Rectal smooth muscle tissue (tissue), 1 donor: ENCODE measurements around the gene BPGM.

ENCODE experiments used
- H3K27ac ChIP-seq: one replicate; pipeline ENCODE4 v1.7.0; 2013; ENCODE audit warnings: low read depth, low read length, inconsistent platforms
- H3K27me3 ChIP-seq: one replicate; pipeline ENCODE4 v1.7.0; 2013; ENCODE audit warnings: low read length; ENCODE audit not compliant: control insufficient read depth, insufficient read depth
- H3K36me3 ChIP-seq: one replicate; pipeline ENCODE4 v1.7.0; 2013; ENCODE audit warnings: low read length; ENCODE audit not compliant: control insufficient read depth, insufficient read depth
- H3K4me1 ChIP-seq: one replicate; pipeline ENCODE4 v1.7.0; 2013; ENCODE audit warnings: low read length; ENCODE audit not compliant: control insufficient read depth, insufficient read depth
- H3K4me3 ChIP-seq: one replicate; pipeline ENCODE4 v1.7.0; 2013; ENCODE audit warnings: low read length
- H3K9ac ChIP-seq: one replicate; pipeline ENCODE4 v1.7.0; 2013; ENCODE audit warnings: low read length

The BPGM gene

GRCh38 chr7:134646425-134647305 is at the start of gene BPGM:
Gene BPGM, plus strand, starts transcription at chr7:134646853. Its CDS starts 14,655 bp downstream, at chr7:134661508.
- H3K36me3 ChIP-seq: no peaks in the 10 kb centered on the region
- peak within 1 kb of the TSS; percentile 77 for H3K9ac ChIP-seq
- H3K4me3 ChIP-seq: peak within 1 kb of the TSS; percentile 91
- peaks cover 3% of the 10 kb centered on the region for H3K4me1 ChIP-seq
- H3K27me3 ChIP-seq: no peaks in the 10 kb centered on the region
- H3K27ac ChIP-seq: peak within 1 kb of the TSS; percentile 83

DNA sequence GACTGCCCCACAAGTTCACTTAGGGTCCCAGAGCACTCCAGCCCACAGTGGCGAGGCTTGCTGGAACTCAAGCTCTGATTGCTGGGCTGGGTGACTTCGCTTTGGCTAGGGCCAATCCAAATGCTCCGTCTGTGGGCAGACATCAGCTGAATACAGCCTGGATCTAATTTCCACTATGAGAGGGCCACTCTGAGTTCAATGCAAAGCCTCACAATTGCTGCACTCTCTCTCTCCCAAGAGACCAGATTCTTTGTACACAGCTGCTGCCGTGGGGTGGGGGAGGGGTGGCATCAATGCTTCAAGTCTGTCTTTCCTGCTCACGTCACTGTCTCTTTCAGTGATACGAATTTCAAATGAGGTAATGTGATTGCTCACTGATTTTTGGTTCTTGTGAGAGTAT is 47.3 kb upstream of the BPGM start:
- Histone ChIP-seq H3K27ac (no peak overlapping the region), H3K4me1 (no peaks in the 10 kb centered on the region), H3K9ac (no peak overlapping the region), H3K36me3 (no peaks in the 10 kb centered on the region), H3K4me3 (no peak overlapping the region), H3K27me3 (no peaks in the 10 kb centered on the region)

DNA sequence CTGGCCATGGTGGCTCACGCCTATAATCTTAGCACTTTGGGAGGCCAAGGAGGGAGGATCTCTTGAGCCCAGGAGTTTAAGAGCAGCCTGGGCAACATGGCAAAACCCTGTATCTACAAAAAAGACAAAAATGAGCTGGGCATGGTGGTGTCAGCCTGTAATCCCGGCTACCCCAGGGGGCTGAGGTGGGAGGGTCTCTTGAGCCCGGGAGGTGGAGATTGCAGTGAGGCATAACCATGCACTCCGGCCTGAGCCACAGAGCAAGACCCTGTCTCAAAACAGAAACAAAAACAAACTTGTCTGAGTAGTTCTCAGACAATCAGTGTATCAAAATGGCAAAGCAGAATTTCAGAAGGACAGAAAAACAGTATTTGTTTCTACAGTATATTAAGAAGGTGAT is 45.2 kb upstream of the BPGM start:
- no peak overlapping the region for H3K9ac ChIP-seq
- no peaks in the 10 kb centered on the region for H3K4me1 ChIP-seq
- H3K4me3 ChIP-seq: no peak overlapping the region
- H3K27me3 ChIP-seq: no peaks in the 10 kb centered on the region
- no peaks in the 10 kb centered on the region for H3K36me3 ChIP-seq
- H3K27ac ChIP-seq: no peak overlapping the region

DNA sequence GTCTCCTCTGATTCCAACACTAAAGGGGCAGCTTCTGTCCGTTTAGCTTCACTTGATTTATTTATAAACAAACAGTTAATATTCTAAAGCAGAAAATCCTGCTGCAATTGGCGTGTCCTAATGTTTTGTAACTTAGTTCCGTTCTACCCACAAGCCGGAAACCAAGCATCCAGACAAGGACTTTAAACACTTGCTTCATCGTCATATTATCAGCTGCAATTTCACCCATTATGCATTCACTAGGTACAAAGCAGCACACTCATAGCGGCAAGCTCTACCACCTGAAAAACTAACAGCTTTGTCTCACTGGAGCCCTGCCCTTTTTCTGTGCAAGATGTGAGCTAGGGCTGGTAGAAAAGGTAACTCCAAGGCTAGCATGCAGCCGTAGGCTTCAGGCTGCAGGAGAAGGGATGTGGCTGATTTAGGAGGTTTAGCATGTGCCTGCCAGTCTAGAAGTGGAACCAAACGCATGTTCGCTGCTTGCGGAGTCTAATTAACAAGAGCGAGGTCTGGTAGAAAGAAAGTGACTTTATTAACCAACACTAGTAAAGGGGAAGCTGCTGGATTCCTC is 43.7 kb upstream of the BPGM start:
- Histone ChIP-seq H3K4me1 (no peaks in the 10 kb centered on the region), H3K27me3 (no peaks in the 10 kb centered on the region), H3K9ac (no peak overlapping the region), H3K36me3 (no peaks in the 10 kb centered on the region), H3K27ac (no peak overlapping the region), H3K4me3 (no peak overlapping the region)

- Histone ChIP-seq H3K4me3 (no peak overlapping the region), H3K36me3 (no peaks in the 10 kb centered on the region), H3K9ac (no peak overlapping the region), H3K27ac (no peak overlapping the region), H3K4me1 (no peaks in the 10 kb centered on the region), H3K27me3 (no peaks in the 10 kb centered on the region)
These were observed 40.4 kb upstream of the BPGM start for GRCh38 chr7:134605978-134606923.

DNA sequence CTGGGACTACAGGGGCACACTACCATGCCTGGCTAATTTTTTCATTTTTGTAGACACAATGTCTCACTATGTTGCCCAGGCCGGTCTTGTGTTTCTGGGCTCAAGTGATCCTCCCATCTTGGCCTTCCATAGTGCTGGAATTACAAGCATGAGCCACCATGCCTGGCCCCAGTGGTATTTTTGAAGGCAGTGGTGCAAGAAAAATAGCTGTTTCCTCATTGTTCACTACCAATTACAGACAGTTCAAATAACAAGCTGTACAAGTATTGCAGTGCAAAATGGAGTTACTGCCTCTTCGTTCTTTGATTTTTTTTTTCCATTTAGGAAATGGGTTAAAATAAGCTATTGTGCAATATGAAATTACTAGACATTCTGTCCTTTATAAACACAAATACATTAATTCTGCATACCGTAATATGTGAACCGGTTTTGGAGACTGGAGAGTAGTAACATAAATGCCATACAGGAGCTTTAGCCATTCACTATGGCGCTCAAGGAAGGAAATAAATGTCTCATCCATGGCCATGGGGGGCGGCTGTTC is 35.0 kb upstream of the BPGM start:
- Histone ChIP-seq H3K4me3 (no peak overlapping the region), H3K36me3 (no peaks in the 10 kb centered on the region), H3K4me1 (no peaks in the 10 kb centered on the region), H3K27ac (no peak overlapping the region), H3K9ac (no peak overlapping the region), H3K27me3 (peaks cover 3% of the 10 kb centered on the region)

DNA sequence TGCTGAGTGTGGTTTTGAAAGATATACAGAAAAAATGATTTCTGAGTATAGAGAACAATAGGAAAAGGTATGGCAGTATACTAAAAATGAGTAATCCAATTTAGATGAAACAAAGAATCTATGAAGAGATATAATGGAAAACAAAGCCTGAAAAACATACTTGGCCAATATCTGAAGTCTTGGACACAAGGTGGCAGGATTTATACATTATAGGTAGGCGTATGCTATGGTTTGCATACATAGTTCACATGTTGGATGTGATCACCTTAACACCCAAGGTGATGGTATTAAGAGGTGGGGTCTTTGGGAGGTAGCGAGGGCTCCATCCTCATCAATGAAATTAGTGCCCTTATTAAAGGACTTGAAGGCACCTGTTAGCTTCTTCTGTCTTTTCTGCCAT is 34.5 kb upstream of the BPGM start:
- no peaks in the 10 kb centered on the region for H3K4me1 ChIP-seq
- H3K27ac ChIP-seq: no peak overlapping the region
- H3K4me3 ChIP-seq: no peak overlapping the region
- H3K9ac ChIP-seq: no peak overlapping the region
- H3K27me3 ChIP-seq: peaks cover 3% of the 10 kb centered on the region
- H3K36me3 ChIP-seq: no peaks in the 10 kb centered on the region

- Histone ChIP-seq H3K4me3 (no peak overlapping the region), H3K9ac (no peak overlapping the region), H3K36me3 (no peaks in the 10 kb centered on the region), H3K27me3 (peaks cover 3% of the 10 kb centered on the region), H3K4me1 (no peaks in the 10 kb centered on the region), H3K27ac (no peak overlapping the region)
These were observed 32.9 kb upstream of the BPGM start for GRCh38 chr7:134613623-134614347.

- Histone ChIP-seq H3K9ac (no peak overlapping the region), H3K27me3 (peaks cover 4% of the 10 kb centered on the region), H3K4me1 (no peaks in the 10 kb centered on the region), H3K27ac (no peak overlapping the region), H3K36me3 (no peaks in the 10 kb centered on the region), H3K4me3 (no peak overlapping the region)
These were observed 30.0 kb upstream of the BPGM start for GRCh38 chr7:134616611-134617010.

DNA sequence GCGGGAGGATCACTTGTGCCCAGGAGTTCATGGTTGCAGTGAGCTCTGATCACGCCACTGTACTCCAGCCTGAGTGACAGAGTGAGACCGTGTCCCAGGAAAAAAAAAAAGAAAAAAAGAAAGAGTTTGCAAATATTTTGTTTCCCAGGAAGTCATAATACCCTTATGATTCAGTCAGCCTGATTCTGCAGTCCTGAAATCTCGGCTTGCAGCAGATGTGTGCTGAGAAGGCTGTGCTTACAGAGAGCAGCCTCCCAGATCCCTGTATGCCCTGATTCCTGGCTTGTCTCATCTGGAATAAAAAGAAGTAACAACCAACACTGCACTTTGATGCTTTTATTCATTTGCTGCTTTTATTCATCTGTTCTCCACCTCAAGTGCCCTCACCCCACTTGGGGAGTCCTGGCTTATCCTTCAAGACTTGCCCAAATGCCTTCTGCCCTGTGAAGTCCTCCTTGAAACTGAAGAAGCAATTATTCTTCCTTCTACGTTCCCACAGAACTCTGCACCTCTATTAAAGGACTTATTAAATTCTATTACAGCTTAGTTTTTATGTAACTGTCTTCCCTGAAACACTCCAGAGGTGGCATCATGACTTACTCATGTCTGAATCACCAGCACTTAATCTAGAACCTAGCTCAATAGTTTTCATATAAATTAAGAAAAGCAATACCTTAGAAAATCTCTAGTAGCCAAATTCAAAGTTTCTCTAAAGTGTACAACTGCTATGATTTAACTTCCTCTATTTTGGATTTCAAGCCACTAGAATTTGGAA is 27.7 kb upstream of the BPGM start:
- Histone ChIP-seq H3K36me3 (no peaks in the 10 kb centered on the region), H3K4me1 (no peaks in the 10 kb centered on the region), H3K9ac (no peak overlapping the region), H3K27me3 (peaks cover 2% of the 10 kb centered on the region), H3K27ac (no peak overlapping the region), H3K4me3 (no peak overlapping the region)

DNA sequence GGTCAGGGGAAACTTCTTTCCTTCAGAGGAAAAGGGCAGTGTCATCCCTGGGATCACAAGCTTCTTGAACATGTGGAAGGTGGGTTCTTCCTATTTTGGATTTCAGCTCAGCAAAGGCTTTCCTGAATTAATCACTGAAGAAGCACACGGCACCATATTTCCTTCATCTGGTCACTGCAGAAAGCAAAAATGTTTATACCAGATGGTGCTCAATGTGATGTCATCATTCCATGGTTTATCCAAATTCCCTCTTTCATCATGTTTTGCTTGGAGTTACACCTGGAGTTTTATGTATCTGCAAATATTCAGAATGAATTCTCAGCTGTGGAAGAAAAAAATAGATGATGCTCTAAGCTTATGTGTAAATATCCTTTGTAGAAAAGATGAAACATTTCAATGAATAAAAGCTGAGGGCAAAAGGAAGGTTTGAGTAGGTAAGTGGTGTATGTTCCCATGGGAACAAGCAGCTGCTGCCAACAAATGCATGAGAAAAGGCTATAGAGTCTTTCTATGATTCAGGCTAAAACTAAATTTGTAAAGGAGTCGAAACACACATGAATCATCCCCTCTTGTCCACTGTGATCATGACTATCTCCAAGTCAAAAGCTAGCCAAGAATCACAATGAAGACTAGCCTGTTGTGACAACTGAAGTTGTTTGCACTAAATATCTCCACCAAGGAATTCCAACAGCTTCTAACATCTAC is 26.9 kb upstream of the BPGM start:
- Histone ChIP-seq H3K9ac (no peak overlapping the region), H3K27me3 (peaks cover 2% of the 10 kb centered on the region), H3K36me3 (no peaks in the 10 kb centered on the region), H3K27ac (no peak overlapping the region), H3K4me1 (no peaks in the 10 kb centered on the region), H3K4me3 (no peak overlapping the region)
